ENCODE measurements around the gene CAMK2A.

CAMK2A gene

GRCh38 chr5:150318613-150319483, 29.3 kb upstream of the CAMK2A start:
- TF ChIP-seq REST (IDR thresholded peaks at IDR 0.05; ENCODE audit: insufficient read depth in 1 of 2, low read depth in 2 of 2, low read length in 2 of 2) = no peak
- no peak for TF ChIP-seq SIN3A (IDR thresholded peaks at IDR 0.05; ENCODE audit: borderline replicate concordance, insufficient read depth, low read length)
- TF ChIP-seq TAF1 (IDR thresholded peaks at IDR 0.05; ENCODE audit: borderline replicate concordance, insufficient read depth, low read length) = no peak
- no peak for TF ChIP-seq FOXP2 (optimal IDR thresholded peaks at IDR 0.05; ENCODE audit: borderline replicate concordance, extremely low read depth, extremely low read length, insufficient read depth)
- no peak for TF ChIP-seq POLR2AphosphoS5 (IDR thresholded peaks at IDR 0.05; ENCODE audit: low read depth, low read length)

- TF ChIP-seq REST (IDR thresholded peaks at IDR 0.05; ENCODE audit: insufficient read depth in 1 of 2, low read depth in 2 of 2, low read length in 2 of 2) (no peak), SIN3A (IDR thresholded peaks at IDR 0.05; ENCODE audit: borderline replicate concordance, insufficient read depth, low read length) (peak; percentile 54; the same call in 1 of the 2 replicates), TAF1 (IDR thresholded peaks at IDR 0.05; ENCODE audit: borderline replicate concordance, insufficient read depth, low read length) (0 out of 2 replicates have a peak, but pooled peaks have one; percentile 45), POLR2AphosphoS5 (IDR thresholded peaks at IDR 0.05; ENCODE audit: low read depth, low read length) (peak; percentile 24; the same call in 1 of the 2 replicates), FOXP2 (optimal IDR thresholded peaks at IDR 0.05; ENCODE audit: borderline replicate concordance, extremely low read depth, extremely low read length, insufficient read depth) (peak; percentile 96)
These were observed 27.8 kb upstream of the CAMK2A start for GRCh38 chr5:150317048-150318003.

GRCh38 chr5:150316320-150316719, 26.7 kb upstream of the CAMK2A start:
- TF ChIP-seq REST (IDR thresholded peaks at IDR 0.05; ENCODE audit: insufficient read depth in 1 of 2, low read depth in 2 of 2, low read length in 2 of 2) = no peak
- no peak for TF ChIP-seq SIN3A (IDR thresholded peaks at IDR 0.05; ENCODE audit: borderline replicate concordance, insufficient read depth, low read length)
- no peak for TF ChIP-seq FOXP2 (optimal IDR thresholded peaks at IDR 0.05; ENCODE audit: borderline replicate concordance, extremely low read depth, extremely low read length, insufficient read depth)
- TF ChIP-seq TAF1 (IDR thresholded peaks at IDR 0.05; ENCODE audit: borderline replicate concordance, insufficient read depth, low read length) = no peak
- TF ChIP-seq POLR2AphosphoS5 (IDR thresholded peaks at IDR 0.05; ENCODE audit: low read depth, low read length) = no peak

GRCh38 chr5:150315245-150315644, 25.7 kb upstream of the CAMK2A start:
- TF ChIP-seq TAF1 (IDR thresholded peaks at IDR 0.05; ENCODE audit: borderline replicate concordance, insufficient read depth, low read length) = no peak
- TF ChIP-seq POLR2AphosphoS5 (IDR thresholded peaks at IDR 0.05; ENCODE audit: low read depth, low read length) = no peak
- TF ChIP-seq REST (IDR thresholded peaks at IDR 0.05; ENCODE audit: insufficient read depth in 1 of 2, low read depth in 2 of 2, low read length in 2 of 2) = no peak
- no peak for TF ChIP-seq FOXP2 (optimal IDR thresholded peaks at IDR 0.05; ENCODE audit: borderline replicate concordance, extremely low read depth, extremely low read length, insufficient read depth)
- no peak for TF ChIP-seq SIN3A (IDR thresholded peaks at IDR 0.05; ENCODE audit: borderline replicate concordance, insufficient read depth, low read length)

All from PFSK-1 (cell line).